Stimulated activated CD8-positive, alpha-beta memory T cell treated with anti-CD3 and anti-CD28 coated beads, Interleukin-7, amount 100 ng/mL, for 1 hour (primary cell): ENCODE results near the gene MYO1D.
"Not testable (repeated sequence)": the region's sequence is repeated elsewhere in the genome, so short reads cannot be mapped to it uniquely, and the experiment has no call there.

Source experiments
- DNase-seq, 2 donors: peaks; one replicate each; pipeline ENCODE4 v3.0.0-alpha.2; 2020; ENCODE audit warnings: low read depth in 2 of 2

The MYO1D gene

GRCh38 chr17:32777436-32777835 is 99.5 kb downstream of the MYO1D start:
- DNase-seq, result no peak

- no peak for DNase-seq
Observed at GRCh38 chr17:32774695-32775084, 102.2 kb downstream of the MYO1D start.

- no peak for DNase-seq
Observed at GRCh38 chr17:32773856-32774694, 102.8 kb downstream of the MYO1D start.

- no peak for DNase-seq
Observed at GRCh38 chr17:32772453-32773025, 104.4 kb downstream of the MYO1D start.

- no peak for DNase-seq
Observed at GRCh38 chr17:32771396-32771795, 105.5 kb downstream of the MYO1D start.

GRCh38 chr17:32769846-32770245 is 107.1 kb downstream of the MYO1D start:
- DNase-seq, result no peak

GRCh38 chr17:32763855-32764439 is 113.0 kb downstream of the MYO1D start:
- no peak for DNase-seq

- no peak for DNase-seq
Observed at GRCh38 chr17:32759476-32759875, 117.4 kb downstream of the MYO1D start.

- DNase-seq, result no peak
Observed at GRCh38 chr17:32757963-32758362, 119.0 kb downstream of the MYO1D start.

- DNase-seq, result no peak
Observed at GRCh38 chr17:32756696-32757095, 120.2 kb downstream of the MYO1D start.

GRCh38 chr17:32755045-32755805 is 121.7 kb downstream of the MYO1D start:
- no peak for DNase-seq

- no peak for DNase-seq
Observed at GRCh38 chr17:32752934-32753333, 124.0 kb downstream of the MYO1D start.

GRCh38 chr17:32747856-32748255 is 129.1 kb downstream of the MYO1D start:
- DNase-seq, result no peak

GRCh38 chr17:32746698-32747097 is 130.2 kb downstream of the MYO1D start:
- DNase-seq, result no peak

- DNase-seq, result no peak
Observed at GRCh38 chr17:32746280-32746679, 130.6 kb downstream of the MYO1D start.

GRCh38 chr17:32742681-32743538 is 134.0 kb downstream of the MYO1D start:
- no peak for DNase-seq

GRCh38 chr17:32741381-32741780 is 135.5 kb downstream of the MYO1D start:
- no peak for DNase-seq

- no peak for DNase-seq
Observed at GRCh38 chr17:32739722-32740121, 137.2 kb downstream of the MYO1D start.

- DNase-seq, result not testable (repeated sequence)
Observed at GRCh38 chr17:32739151-32739550, 137.8 kb downstream of the MYO1D start.

- DNase-seq, result no peak
Observed at GRCh38 chr17:32733401-32733800, 143.5 kb downstream of the MYO1D start.

- DNase-seq, result no peak
Observed at GRCh38 chr17:32732900-32733299, 144.0 kb downstream of the MYO1D start.
